CD4-positive, alpha-beta T cell treated with Interleukin-4 for 1 hour (primary cell): ENCODE measurements around the gene TRIM21.
"Not testable (repeated sequence)": the region's sequence is repeated elsewhere in the genome, so short reads cannot be mapped to it uniquely, and the experiment has no call there.

Experiments used
- DNase-seq, 2 donors: peaks; one replicate each; pipeline ENCODE4 v3.0.0-alpha.2; 2020 to 2022

TRIM21 gene

GRCh38 chr11:4393209-4393857, at the start of gene TRIM21:
Gene TRIM21, minus strand, starts transcription at chr11:4393702. Its CDS starts 3,293 bp downstream, at chr11:4390409.
- DNase-seq = peak; percentile 89 to 91

GRCh38 chr11:4441515-4441914, 48.0 kb upstream of the TRIM21 start:
- no peak for DNase-seq

GRCh38 chr11:4436411-4436810, 42.9 kb upstream of the TRIM21 start:
- no peak for DNase-seq

GRCh38 chr11:4433856-4434255, 40.4 kb upstream of the TRIM21 start:
- DNase-seq = no peak

- DNase-seq = no peak
Observed at GRCh38 chr11:4430051-4430450, 36.5 kb upstream of the TRIM21 start.

GRCh38 chr11:4418403-4418802, 24.9 kb upstream of the TRIM21 start:
- no peak for DNase-seq

GRCh38 chr11:4416816-4417215, 23.3 kb upstream of the TRIM21 start:
- DNase-seq = no peak

GRCh38 chr11:4416306-4416705, 22.8 kb upstream of the TRIM21 start:
- no peak for DNase-seq

- not testable (repeated sequence) for DNase-seq
Observed at GRCh38 chr11:4406206-4406605, 12.7 kb upstream of the TRIM21 start.

- DNase-seq = no peak
Observed at GRCh38 chr11:4393858-4394223, 339 bp upstream of the TRIM21 start.

GRCh38 chr11:4388221-4388620, 5.3 kb downstream of the TRIM21 start:
- DNase-seq = no peak

- DNase-seq = no peak
Observed at GRCh38 chr11:4385978-4386740, 7.3 kb downstream of the TRIM21 start.

GRCh38 chr11:4381901-4382300, 11.6 kb downstream of the TRIM21 start:
- DNase-seq = no peak

- no peak for DNase-seq
Observed at GRCh38 chr11:4375431-4376140, 17.9 kb downstream of the TRIM21 start.

GRCh38 chr11:4370166-4370565, 23.3 kb downstream of the TRIM21 start:
- DNase-seq = no peak

- no peak for DNase-seq
Observed at GRCh38 chr11:4368286-4368685, 25.2 kb downstream of the TRIM21 start, which contains the start of gene OR52B4. Gene OR52B4, minus strand, starts transcription at chr11:4368386. Its CDS starts 91 bp downstream, at chr11:4368295.

GRCh38 chr11:4348142-4348541, 45.4 kb downstream of the TRIM21 start:
- not testable (repeated sequence) for DNase-seq

GRCh38 chr11:4345366-4345765, 48.1 kb downstream of the TRIM21 start:
- not testable (repeated sequence) for DNase-seq
